GM12864 (cell line): Measurements from ENCODE around the gene ENOX2.

Experiments
- DNase-seq: peaks from one replicate; pipeline ENCODE4 v3.0.0-alpha.2; 2011; ENCODE audit warnings: low read depth
- H3K4me3 ChIP-seq: 2 replicates; pipeline ENCODE4 v1.5.1; 2011; ENCODE audit warnings: mild to moderate bottlenecking, low read depth, low read length, control low read depth
- CTCF ChIP-seq: IDR thresholded peaks from 2 replicates; pipeline ENCODE4 v1.5.1; 2011; ENCODE audit warnings: low read depth, mild to moderate bottlenecking, moderate library complexity, low read length, control low read depth, inconsistent platforms; ENCODE audit errors: missing control alignments

ENOX2 gene

GRCh38 chrX:130593911-130594310, 309.1 kb downstream of the ENOX2 start:
- DNase-seq = no peak
- no peak overlapping the region for H3K4me3 ChIP-seq
- TF ChIP-seq CTCF = no peak

DNA sequence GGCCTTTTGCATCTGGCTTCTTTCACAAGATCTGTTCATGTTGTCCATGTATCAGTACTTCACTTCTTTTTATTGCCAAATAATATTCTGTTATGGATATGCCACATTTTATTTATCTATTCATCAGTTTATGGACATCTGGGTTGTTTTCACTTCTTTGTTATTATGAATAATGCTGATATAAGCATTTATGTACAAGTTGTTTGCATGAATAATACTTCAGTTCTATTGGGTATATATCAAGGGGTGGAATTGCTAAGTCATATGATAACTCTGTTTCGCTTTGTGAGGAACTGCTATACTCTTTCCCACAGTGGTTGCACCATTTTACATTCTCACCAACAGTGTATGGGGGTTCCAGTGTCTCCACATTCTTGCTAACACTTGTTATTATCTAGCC, 310.8 kb downstream of the ENOX2 start:
- no peak for TF ChIP-seq CTCF
- no peak for DNase-seq
- H3K4me3 ChIP-seq = no peak overlapping the region

GRCh38 chrX:130578906-130579305, 324.1 kb downstream of the ENOX2 start:
- no peak for TF ChIP-seq CTCF
- DNase-seq = no peak

DNA sequence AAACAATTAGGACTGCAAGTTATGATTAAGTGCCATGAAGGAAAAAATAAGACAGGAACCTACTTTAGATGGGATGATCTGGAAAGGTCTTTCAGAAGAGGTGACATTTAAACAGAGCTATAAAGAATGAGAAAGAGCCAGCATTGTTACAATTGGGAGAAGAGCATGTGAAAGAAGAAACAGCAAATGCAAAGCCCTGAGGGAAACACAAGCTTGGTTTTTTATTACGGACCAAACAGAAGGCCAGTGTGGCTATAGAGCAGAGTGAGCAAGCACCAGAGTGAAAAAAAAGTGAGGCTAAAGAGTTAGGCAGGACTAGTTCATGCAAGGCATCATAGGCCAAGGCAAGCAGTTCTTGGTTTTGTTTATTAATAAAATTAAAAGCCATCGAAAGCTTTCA, 325.6 kb downstream of the ENOX2 start:
- no peak overlapping the region for H3K4me3 ChIP-seq
- DNase-seq = no peak
- no peak for TF ChIP-seq CTCF

More at GRCh38 chrX:130578906-130579305, 324.1 kb downstream of the ENOX2 start:
- H3K4me3 ChIP-seq = no peak overlapping the region

GRCh38 chrX:130575831-130576389, 327.1 kb downstream of the ENOX2 start:
- no peak overlapping the region for H3K4me3 ChIP-seq
- no peak for DNase-seq
- TF ChIP-seq CTCF = peak; percentile 80
